GM12874 (cell line): ENCODE results near the gene COL18A1.

Experiments used
- CTCF ChIP-seq: IDR thresholded peaks from 2 replicates; pipeline ENCODE4 v1.5.1; 2011; ENCODE audit warnings: low read depth, mild to moderate bottlenecking, control low read depth, low read length, moderate library complexity; ENCODE audit not compliant: insufficient read depth

COL18A1 gene

GRCh38 chr21:45421846-45422775 lies 17.1 kb downstream of the COL18A1 start:
- no peak for TF ChIP-seq CTCF

DNA sequence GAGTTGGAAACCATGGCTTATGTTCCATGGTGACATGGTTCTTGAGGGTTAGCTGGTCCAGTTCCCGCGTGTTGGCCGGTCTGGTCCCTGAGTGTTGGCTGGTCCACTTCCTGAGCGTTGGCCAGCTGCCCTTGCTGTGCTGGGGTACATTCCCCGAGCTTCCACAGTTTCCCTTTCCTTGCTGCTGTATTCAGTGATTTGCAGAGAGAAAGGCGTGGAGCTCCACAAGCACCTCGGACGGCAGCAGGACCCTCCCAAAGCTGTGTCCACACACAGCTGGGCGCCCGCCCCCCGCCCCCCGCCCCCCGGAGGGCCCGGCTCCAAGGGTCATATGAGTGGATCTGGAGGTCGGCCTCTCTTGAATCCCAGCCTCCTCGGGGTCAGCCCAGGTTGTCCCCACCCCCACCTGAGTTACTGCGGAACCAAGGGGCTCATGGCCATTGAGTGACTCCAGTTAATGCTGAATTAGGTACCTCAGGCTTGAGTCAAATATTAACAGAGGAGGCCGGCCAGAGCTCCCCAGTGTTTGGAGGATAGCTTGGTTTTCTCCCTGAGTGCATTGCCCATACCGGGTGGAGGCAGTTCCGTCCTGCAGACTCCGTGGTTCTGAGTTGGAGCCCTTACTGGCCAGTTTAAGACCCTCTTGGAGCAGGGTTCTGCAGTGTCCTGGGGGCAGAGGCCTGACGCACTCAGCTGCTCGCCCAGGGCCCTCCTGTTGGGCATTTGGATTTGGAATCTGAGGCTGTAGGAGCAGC lies 18.4 kb downstream of the COL18A1 start:
- TF ChIP-seq CTCF: no peak

GRCh38 chr21:45423968-45424853 lies 19.2 kb downstream of the COL18A1 start:
- TF ChIP-seq CTCF: no peak

- no peak for TF ChIP-seq CTCF
These were observed 20.2 kb downstream of the COL18A1 start for GRCh38 chr21:45424854-45425795.

GRCh38 chr21:45427331-45428271 lies 22.6 kb downstream of the COL18A1 start:
- TF ChIP-seq CTCF: no peak

- no peak for TF ChIP-seq CTCF
These were observed 23.6 kb downstream of the COL18A1 start for GRCh38 chr21:45428534-45428933.
